GM12874 (cell line): ENCODE results near the gene MORN1.

Source experiments
- TF ChIP-seq, protein P1 (sequence below): IDR thresholded peaks from 2 replicates; pipeline ENCODE4 v1.5.1; 2011; ENCODE audit warnings: low read depth, mild to moderate bottlenecking, control low read depth, low read length, moderate library complexity; ENCODE audit not compliant: insufficient read depth

MORN1 gene

DNA sequence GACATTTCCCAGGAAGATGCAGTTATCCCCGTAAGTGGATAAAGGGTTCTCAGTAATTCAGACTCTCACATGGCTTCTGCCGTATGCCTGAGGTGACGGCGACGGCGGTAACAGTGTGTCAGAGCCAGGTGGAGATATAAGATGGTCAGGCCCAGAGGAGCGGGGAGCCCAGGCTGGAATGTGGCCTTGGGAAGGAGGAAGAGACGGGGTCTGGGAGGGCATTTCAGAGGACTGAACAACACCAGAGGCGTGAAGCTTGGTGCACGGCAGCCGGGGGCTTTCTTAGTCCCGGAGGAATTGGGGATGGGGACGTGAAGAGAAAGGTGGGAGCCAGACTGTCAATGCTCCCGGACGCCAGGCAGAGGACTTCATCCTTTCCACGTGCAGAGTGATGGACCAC is 1.3 kb upstream of the MORN1 start:
- TF ChIP-seq, protein P1, sequence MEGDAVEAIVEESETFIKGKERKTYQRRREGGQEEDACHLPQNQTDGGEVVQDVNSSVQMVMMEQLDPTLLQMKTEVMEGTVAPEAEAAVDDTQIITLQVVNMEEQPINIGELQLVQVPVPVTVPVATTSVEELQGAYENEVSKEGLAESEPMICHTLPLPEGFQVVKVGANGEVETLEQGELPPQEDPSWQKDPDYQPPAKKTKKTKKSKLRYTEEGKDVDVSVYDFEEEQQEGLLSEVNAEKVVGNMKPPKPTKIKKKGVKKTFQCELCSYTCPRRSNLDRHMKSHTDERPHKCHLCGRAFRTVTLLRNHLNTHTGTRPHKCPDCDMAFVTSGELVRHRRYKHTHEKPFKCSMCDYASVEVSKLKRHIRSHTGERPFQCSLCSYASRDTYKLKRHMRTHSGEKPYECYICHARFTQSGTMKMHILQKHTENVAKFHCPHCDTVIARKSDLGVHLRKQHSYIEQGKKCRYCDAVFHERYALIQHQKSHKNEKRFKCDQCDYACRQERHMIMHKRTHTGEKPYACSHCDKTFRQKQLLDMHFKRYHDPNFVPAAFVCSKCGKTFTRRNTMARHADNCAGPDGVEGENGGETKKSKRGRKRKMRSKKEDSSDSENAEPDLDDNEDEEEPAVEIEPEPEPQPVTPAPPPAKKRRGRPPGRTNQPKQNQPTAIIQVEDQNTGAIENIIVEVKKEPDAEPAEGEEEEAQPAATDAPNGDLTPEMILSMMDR, result no peak

DNA sequence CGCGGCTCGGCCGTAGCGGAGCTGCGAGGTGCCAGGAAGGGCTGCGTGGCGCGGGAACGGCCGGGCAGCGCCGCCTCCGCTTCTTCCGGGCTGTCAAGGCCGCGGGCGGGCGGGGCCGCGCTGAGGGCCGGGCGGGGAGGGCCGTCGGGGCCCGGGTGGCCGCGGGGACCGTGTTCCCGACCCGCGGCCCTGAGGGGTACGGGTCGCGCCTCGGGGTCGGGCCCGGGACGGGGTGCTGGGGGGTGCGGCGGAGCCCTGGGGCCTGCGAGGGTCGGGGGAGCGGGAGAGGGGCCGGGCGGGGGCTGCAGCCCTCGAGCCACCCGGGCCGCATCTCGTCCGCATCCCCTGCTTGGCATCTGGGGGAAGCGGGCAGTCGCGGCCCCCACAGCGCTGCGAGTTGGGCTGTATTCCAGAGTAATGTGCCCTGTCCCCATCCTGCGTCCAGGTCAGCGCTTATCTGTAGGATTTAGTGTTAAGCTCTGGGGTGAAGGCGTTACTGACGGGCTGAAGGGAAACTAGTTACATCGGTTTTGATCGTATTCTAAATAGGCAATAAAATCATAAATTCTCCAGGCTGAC is 666 bp upstream of the MORN1 start:
- TF ChIP-seq, protein P1, result no peak

DNA sequence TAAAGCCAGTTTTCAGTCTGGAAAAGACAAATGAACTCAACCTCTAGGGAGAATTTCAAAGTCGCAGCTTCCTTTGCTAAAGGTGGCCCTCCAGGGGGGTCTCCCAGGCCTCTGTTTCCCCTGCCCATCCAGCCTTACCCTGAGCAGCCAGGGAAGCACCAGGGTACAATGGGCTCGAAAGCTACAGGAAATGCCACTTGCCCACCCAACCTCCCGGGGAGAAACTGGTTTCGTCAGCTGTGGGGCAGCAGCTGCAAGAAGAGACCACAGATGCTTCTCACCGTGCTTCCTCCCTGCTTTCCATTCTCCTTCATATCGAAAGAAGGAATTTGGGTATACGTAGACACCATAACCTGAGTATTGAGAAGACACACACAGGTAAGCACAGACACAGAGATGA is 1.7 kb downstream of the MORN1 start:
- TF ChIP-seq, protein P1, result no peak

DNA sequence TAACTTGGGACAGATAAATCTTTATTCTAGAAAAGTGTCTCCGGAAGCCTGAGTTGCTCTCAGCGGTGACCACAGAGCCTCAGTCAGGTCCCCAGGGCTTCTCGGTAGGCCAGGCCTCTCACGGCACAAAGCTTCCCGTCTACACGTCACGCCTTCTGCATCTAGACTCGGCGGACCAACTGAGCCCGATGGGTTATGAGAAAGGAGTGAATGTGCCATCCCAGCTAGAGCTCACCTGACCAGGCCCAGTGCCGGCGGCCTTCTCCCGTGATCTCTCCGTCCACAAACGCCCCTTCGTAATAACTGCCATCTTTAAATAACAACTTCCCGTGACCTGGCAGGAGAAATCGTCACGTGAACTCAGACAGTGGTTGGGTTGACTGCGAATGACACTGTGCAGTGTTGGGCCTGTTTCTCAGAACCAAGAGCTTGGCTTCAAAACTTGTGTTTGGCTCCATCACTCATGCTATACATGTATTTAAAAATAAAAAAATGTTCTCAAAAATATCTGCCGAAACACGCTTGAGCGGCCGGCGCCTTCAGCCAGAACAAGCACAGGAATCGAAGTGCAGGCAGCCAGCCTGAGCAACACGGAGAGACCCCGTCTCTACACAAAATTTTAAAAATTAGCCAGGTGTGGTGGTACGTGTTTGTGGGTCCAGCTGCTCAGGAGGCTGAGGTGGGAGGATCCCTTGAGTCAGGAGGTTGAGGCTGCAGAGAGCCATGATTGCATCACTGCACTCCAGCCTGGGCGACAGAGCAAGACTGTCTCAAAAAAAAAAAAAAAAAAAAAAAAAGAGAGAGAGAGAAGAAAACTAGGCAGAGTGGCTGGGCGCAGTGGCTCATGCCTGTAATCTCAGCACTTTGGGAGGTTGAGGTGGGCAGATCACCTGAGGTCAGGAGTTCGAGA is 3.1 kb downstream of the MORN1 start:
- TF ChIP-seq, protein P1, result no peak

DNA sequence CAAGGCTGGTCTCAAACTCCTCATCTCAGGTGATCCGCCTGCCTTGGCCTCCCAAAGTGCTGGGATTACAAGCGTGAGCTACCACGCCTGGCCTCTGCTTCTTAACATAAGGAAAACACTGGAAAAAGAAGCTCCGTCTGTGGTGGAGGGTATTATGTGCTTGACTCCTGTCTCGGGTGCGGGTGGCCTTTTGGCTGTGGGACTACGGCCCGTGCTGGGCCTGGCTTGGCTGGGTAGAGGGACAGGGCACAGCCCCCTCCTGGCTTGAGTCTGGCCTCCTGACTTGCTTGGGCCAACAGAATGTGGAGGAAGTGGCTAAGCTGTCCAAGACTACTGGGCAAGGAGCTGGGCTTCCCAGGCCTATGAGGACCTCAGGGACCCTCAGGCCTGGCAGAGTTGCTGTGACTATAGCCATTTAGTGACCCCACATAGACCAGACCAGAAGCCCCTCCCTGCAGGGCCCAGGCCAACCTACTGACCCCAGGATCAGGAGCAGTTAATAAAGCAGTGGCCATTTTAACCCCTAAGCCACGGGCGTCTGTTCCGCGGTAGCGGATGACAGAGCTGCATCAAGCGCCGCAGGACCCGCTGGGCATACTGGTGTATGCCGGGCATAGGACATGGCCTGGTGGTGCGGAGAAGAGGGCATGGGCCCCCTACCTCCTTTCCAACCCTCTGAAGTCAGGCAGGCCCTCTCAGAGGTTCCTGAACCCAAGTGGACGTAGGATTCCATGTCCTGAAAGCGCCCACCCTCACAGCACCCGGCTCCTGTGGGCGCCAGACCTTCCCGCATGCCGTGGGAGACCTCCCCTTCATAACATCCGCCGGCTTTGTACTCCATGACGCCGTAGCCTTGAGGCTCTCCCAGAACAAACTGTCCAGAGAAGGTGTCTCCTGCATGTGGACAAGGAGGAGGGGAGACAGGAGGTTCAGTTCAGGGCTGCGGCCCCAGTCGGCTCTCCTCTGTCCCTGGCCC is 4.4 kb downstream of the MORN1 start:
- TF ChIP-seq, protein P1, result no peak

DNA sequence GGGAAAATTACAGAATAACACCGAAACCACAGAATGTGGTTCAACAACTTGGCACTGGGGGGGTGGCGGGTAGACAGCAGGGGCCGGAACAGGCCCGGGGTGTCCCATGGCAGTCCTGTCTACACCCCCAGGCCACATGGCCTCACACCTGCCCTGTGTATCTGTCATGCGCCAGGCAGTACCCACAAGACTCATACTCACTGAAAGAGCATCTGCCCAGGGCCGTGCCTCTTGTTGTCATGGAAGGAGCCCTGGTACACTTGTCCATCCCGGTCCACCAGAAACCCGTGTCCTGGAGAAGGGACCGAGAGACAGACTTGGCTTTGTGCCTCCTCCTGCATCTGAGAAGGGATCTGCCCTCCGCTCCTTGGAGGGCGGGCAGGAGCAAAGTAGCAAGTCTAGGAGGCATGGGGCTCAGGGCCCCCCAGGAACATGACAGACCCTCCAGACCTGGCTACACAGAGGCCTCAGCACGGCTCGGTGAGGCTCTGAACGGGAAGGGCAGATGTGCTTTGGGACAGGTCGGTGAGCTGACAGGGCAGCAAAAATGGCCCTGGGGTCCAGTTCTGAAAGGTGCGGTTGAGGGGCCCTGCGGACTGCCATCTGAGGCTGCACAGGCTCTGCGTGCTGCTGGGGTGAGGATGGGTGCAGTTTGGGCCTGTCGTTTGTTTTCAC is 5.6 kb downstream of the MORN1 start:
- TF ChIP-seq, protein P1, result no peak
